Hepatocyte (in vitro differentiated cells): ENCODE results near the gene BNIPL.

Experiments used
- CTCF ChIP-seq: fragments of 200-600 bp; sonication (generic); IDR thresholded peaks from 2 replicates; pipeline ENCODE4 v1.5.1; 2016; ENCODE audit warnings: antibody characterized with exemption, mild to moderate bottlenecking; ENCODE audit not compliant: poor library complexity
- EZH2 ChIP-seq: fragments of 200-600 bp; sonication (generic); IDR thresholded peaks from 2 replicates; pipeline ENCODE4 v1.6.1; 2016; ENCODE audit warnings: antibody characterized with exemption, mild to moderate bottlenecking, borderline replicate concordance
- EZH2phosphoT487 ChIP-seq: fragments of 200-600 bp; sonication (generic); IDR thresholded peaks from one replicate; pipeline ENCODE4 v1.6.1; 2018; ENCODE audit warnings: antibody characterized with exemption, mild to moderate bottlenecking, low read depth, moderate library complexity; ENCODE audit not compliant: unreplicated experiment, severe bottlenecking

- no peak for TF ChIP-seq CTCF
- no peak for TF ChIP-seq EZH2
- TF ChIP-seq EZH2phosphoT487, result no peak
These were observed 23.5 kb upstream of the BNIPL start for GRCh38 chr1:151012684-151013471.
